Effector CD4-positive, alpha-beta T cell (primary cell): ENCODE measurements around the gene SLK.

Experiments
- DNase-seq: peaks from one replicate; pipeline ENCODE4 v3.0.0-alpha.2; 2020

SLK gene

GRCh38 chr10:103942866-103943265 is 24.1 kb upstream of the SLK start:
- no peak for DNase-seq

GRCh38 chr10:103947799-103948516 is 19.0 kb upstream of the SLK start:
- no peak for DNase-seq

- no peak for DNase-seq
Measured at GRCh38 chr10:103949728-103950127, 17.2 kb upstream of the SLK start.

DNA sequence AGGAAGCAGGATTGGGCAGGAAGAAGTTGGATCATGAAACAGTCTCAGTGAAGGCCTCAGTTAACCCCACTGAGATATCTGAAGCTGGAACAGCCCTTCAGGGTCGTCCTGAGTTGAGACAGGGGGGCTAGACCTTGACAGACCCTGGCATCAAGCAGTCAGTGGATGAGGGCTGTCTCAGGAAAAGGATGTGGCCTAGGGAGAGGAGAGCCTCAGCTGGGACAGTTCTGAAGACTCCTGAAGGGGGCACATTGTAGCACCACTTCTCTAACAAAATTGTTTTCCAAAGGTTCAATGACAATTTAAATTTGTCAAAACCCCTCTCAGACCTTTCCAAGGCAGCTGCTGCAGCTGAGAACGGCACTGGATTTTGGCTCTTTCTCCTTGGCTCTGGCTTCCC is 15.8 kb upstream of the SLK start:
- no peak for DNase-seq

- no peak for DNase-seq
Measured at GRCh38 chr10:103951942-103952341, 15.0 kb upstream of the SLK start.

DNA sequence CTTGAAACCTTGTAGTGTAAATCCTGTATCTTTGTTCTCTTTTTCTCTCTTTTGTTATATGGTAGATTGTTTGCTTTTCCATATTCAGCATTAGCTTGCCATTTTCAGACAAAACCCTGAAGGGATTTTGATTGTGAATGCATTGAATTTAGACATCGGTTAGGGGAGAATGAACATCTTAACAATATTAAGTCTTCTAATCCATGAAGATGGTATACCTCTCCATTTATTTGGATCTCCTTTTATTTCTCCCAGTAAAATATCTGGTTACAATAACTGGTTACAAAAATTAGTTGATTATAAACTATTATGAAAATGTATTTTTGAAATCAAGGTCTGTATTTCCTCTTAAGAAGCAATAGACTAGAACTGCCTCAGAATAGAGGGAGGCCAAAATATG is 12.4 kb upstream of the SLK start:
- DNase-seq = no peak

DNA sequence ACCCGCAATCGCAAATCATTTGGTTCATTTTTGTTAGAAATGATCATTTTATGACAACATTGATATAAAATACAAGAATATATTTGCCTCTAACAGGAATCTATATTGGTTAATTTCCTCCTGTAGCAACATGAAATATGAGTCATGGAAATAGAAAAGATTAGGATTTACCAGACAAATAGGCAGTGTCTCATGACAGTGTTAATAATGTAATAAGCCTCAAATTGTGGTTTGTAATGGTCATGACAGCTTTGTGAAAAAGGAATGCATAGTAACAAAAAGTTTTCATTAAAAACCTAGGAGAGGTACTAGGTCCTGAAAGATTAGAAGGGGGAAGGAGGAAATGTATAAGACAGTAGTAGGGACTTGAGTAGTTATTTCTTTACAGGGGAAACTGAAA is 7.9 kb upstream of the SLK start:
- no peak for DNase-seq

- no peak for DNase-seq
Measured at GRCh38 chr10:103960103-103960502, 6.8 kb upstream of the SLK start.

DNA sequence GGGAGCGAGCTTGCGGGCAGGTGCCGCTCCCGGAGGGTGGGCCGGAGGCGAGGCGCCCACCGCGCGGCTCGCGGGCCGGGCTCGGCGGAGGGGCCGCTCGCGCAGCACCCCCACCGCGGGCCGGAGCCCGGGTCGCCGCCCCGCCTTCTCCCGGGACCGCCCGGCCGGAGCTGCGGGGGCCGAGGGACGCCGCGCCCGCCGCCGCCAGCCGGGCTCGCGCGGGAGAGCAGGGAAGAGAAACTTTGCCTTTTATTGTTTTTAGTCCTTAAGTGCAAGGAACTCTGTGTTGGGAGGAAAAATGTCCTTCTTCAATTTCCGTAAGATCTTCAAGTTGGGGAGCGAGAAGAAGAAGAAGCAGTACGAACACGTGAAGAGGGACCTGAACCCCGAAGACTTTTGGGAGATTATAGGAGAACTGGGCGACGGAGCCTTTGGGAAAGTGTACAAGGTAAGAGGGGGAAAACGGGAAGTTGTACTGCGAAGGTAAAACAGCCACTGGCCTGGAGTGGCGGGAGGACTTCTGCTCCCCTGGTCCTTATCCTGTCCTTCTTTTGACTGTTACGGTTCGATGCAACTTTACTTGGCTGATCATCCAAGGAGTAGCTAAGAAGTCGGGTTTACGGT is 620 bp downstream of the SLK start:
- DNase-seq = no peak

GRCh38 chr10:103968441-103969391 is 1.8 kb downstream of the SLK start:
- no peak for DNase-seq

GRCh38 chr10:103969436-103969835 is 2.5 kb downstream of the SLK start:
- no peak for DNase-seq

GRCh38 chr10:103969857-103970627 is 3.1 kb downstream of the SLK start:
- no peak for DNase-seq

DNA sequence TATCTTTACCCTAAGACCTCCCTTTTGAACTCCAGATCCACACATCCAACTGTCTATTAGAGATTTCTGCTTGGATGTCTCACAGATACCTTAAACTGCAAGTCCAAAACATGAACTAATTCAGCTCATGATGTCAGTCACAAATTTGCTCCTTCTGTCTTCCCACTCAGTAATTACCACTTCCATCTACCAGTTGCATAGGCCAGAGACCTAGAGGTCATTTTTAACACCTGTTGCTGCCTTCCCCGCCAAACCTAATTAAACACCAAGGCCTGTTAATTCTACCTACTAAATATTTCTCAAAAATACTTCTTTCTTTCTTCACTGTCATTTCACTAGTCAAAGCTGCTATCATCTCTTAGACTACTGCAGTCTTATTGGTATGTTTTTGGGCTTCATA is 8.2 kb downstream of the SLK start:
- no peak for DNase-seq

DNA sequence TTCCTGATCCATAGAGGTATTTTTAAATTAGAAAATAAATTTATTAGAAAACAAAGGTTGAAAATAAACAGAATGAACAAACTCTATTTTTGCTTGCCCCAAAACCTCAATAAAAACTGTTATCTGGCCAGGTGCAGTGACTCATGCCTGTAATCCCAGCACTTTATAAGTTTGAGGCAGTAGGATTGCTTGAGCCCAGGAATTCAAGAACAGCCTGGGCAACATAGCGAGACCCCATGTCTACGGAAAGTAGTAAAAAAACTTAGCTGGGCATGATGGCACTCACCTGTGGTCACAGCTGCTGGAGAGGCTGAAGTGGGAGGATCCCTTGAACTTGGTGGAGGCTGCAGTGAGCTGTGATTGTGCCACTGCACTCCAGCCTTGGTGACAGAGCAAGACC is 10.3 kb downstream of the SLK start:
- DNase-seq = no peak

DNA sequence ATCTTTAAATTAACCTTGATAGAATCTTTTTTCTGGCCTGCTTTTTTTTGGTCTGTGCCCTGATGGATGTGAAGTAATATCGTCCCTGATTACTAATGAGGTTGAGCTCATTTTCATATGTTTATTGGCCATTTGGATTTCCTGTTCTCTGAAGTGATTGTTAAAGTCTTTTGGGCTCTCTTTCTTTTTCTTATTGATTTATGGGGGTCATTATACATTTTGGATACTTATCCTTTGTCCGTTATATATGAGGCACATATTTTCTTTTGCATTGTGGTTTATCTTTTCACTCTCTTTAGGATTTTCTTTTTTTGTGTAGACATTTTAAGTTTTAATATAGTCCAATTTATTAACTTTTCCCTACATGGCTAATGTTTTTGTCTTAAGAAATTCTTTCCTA is 12.6 kb downstream of the SLK start:
- DNase-seq = no peak

- no peak for DNase-seq
Measured at GRCh38 chr10:103980288-103980906, 13.5 kb downstream of the SLK start.

GRCh38 chr10:103982639-103983038 is 15.7 kb downstream of the SLK start:
- no peak for DNase-seq

GRCh38 chr10:103983367-103983911 is 16.5 kb downstream of the SLK start:
- DNase-seq = no peak

GRCh38 chr10:103985726-103986125 is 18.8 kb downstream of the SLK start:
- DNase-seq = no peak

- no peak for DNase-seq
Measured at GRCh38 chr10:103986360-103986759, 19.4 kb downstream of the SLK start.

DNA sequence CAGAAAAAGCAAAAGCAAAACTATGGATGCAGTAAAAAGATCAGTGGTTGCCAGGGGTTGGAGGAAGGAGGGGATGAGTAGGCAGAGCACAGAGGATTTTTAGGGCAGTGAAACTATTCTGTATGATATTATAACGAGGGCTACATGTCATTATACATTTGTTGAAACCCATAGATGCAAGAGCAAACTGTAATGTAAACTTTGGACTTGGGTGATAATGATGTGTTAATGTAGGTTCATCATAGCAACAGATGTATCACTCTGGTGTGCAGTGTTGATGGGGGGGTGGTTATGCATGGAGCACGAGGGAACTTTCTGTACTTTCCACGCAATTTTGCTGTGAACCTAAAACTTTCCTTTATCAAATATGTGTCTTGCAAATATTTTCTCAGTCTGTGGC is 23.2 kb downstream of the SLK start:
- DNase-seq = no peak

- no peak for DNase-seq
Measured at GRCh38 chr10:103990531-103990930, 23.6 kb downstream of the SLK start.
